ENCODE results near the gene CERS6.

DNA sequence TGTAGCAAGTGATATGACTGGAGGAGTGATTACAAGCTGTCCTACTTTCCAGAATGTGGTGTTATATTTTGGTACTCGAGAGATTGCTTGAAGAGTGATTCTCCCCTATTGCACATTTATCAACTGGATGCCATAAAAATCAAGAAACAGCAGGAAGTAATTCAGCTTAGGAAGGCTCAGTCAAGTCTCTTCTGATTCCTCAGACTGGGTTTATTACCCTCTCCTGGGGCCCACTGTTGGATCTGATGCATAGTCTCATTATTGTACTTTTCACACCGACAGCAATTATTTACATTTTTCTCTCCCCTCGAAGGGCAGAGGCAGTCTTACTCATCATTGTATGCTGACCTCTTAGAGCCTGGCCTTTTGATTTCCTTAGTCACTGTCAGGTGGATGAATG is 355.6 kb downstream of the CERS6 start:
- no peak for TF ChIP-seq CTCF (IDR thresholded peaks at IDR 0.05)
- TF ChIP-seq POLR2AphosphoS5 (IDR thresholded peaks at IDR 0.05): no peak
- no peak for TF ChIP-seq POLR2A (IDR thresholded peaks at IDR 0.05; ENCODE audit: low read depth)
- no peak for TF ChIP-seq EP300 (IDR thresholded peaks at IDR 0.05)

Measured in esophagus muscularis mucosa (tissue), 4 donors.